ENCODE measurements around the gene TSKU. TPM values are rescaled to one million over a fixed set of nuclear protein-coding genes. Genes with fewer than 3 reads are reported as not detected.

Gene TSKU
- total RNA-seq, 2 donors from 2014 or later: 71.2 to 72.8 TPM

DNA sequence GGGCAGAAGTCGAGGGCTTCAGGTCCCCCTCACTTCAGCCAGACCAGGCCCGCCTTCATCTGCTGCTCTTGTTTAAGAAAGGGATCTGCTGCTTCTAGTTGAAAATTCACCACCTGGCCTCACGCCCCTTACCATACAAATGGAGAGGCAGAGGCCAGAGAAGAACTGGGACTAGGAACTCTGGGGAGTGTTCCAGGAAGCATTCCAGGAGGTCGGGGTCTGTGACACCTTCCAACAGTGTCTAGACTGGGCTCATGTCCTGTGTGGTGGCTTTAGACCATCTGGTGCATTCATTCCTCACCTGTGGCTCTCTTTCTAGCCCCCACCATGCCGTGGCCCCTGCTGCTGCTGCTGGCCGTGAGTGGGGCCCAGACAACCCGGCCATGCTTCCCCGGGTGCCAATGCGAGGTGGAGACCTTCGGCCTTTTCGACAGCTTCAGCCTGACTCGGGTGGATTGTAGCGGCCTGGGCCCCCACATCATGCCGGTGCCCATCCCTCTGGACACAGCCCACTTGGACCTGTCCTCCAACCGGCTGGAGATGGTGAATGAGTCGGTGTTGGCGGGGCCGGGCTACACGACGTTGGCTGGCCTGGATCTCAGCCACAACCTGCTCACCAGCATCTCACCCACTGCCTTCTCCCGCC is 12.3 kb downstream of the TSKU start:
- no peaks in the 10 kb centered on the region for H3K9me3 ChIP-seq
- H3K27ac ChIP-seq: peak overlapping the region; percentile 62 to 67
- intact Hi-C loops (cut with DNase I): no loop called here
- 71% methylated on average over 21 of the region's 21 CpGs for WGBS
- H3K4me3 ChIP-seq: no peak overlapping the region
- no peaks in the 10 kb centered on the region for H3K27me3 ChIP-seq (replicated peaks; ENCODE audit: insufficient read depth)
- no peak for TF ChIP-seq POLR2A (IDR thresholded peaks at IDR 0.05)
- no peak for TF ChIP-seq POLR2AphosphoS5 (IDR thresholded peaks at IDR 0.05)
- TF ChIP-seq, protein P1, sequence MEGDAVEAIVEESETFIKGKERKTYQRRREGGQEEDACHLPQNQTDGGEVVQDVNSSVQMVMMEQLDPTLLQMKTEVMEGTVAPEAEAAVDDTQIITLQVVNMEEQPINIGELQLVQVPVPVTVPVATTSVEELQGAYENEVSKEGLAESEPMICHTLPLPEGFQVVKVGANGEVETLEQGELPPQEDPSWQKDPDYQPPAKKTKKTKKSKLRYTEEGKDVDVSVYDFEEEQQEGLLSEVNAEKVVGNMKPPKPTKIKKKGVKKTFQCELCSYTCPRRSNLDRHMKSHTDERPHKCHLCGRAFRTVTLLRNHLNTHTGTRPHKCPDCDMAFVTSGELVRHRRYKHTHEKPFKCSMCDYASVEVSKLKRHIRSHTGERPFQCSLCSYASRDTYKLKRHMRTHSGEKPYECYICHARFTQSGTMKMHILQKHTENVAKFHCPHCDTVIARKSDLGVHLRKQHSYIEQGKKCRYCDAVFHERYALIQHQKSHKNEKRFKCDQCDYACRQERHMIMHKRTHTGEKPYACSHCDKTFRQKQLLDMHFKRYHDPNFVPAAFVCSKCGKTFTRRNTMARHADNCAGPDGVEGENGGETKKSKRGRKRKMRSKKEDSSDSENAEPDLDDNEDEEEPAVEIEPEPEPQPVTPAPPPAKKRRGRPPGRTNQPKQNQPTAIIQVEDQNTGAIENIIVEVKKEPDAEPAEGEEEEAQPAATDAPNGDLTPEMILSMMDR (IDR thresholded peaks at IDR 0.05): no peak
- H3K4me1 ChIP-seq (replicated peaks): peaks cover 18% of the 10 kb centered on the region
- DNase-seq (ENCODE audit: low spot score): no peak
- H3K36me3 ChIP-seq: no peaks in the 10 kb centered on the region

- Histone ChIP-seq H3K4me3 (no peak overlapping the region), H3K36me3 (no peaks in the 10 kb centered on the region), H3K27me3 (replicated peaks; ENCODE audit: insufficient read depth) (no peaks in the 10 kb centered on the region), H3K4me1 (replicated peaks) (peaks cover 18% of the 10 kb centered on the region), H3K9me3 (no peaks in the 10 kb centered on the region), H3K27ac (no peak overlapping the region)
- TF ChIP-seq POLR2A (IDR thresholded peaks at IDR 0.05) (no peak), POLR2AphosphoS5 (IDR thresholded peaks at IDR 0.05) (no peak)
- TF ChIP-seq, protein P1 (IDR thresholded peaks at IDR 0.05): no peak
- 90% methylated on average over 26 of the region's 26 CpGs for WGBS
- no peak for DNase-seq (ENCODE audit: low spot score)
- intact Hi-C loops (cut with DNase I): no loop called here
Observed at GRCh38 chr11:76795936-76796441, 12.8 kb downstream of the TSKU start.

- H3K4me1 ChIP-seq (replicated peaks): peaks cover 24% of the 10 kb centered on the region
- DNase-seq (ENCODE audit: low spot score): no peak
- intact Hi-C loops (cut with DNase I): no loop called here
- H3K36me3 ChIP-seq: no peaks in the 10 kb centered on the region
- TF ChIP-seq POLR2A (IDR thresholded peaks at IDR 0.05) (no peak), POLR2AphosphoS5 (IDR thresholded peaks at IDR 0.05) (no peak)
- TF ChIP-seq, protein P1 (IDR thresholded peaks at IDR 0.05): no peak
- no peaks in the 10 kb centered on the region for H3K27me3 ChIP-seq (replicated peaks; ENCODE audit: insufficient read depth)
- H3K4me3 ChIP-seq: no peak overlapping the region
- no peaks in the 10 kb centered on the region for H3K9me3 ChIP-seq
- WGBS: 81% methylated on average over 11 of the region's 20 CpGs
- H3K27ac ChIP-seq: no peak overlapping the region
Observed at GRCh38 chr11:76796511-76797198, 13.5 kb downstream of the TSKU start.

- H3K36me3 ChIP-seq: no peaks in the 10 kb centered on the region
- no peak for DNase-seq (ENCODE audit: low spot score)
- TF ChIP-seq POLR2A (IDR thresholded peaks at IDR 0.05) (no peak), POLR2AphosphoS5 (IDR thresholded peaks at IDR 0.05) (peak; percentile 19)
- no peaks in the 10 kb centered on the region for H3K27me3 ChIP-seq (replicated peaks; ENCODE audit: insufficient read depth)
- WGBS: 83% methylated on average over 11 of the region's 11 CpGs
- intact Hi-C loops (cut with DNase I): no loop called here
- H3K4me1 ChIP-seq (replicated peaks): peaks cover 24% of the 10 kb centered on the region
- no peaks in the 10 kb centered on the region for H3K9me3 ChIP-seq
- no peak overlapping the region for H3K4me3 ChIP-seq
- H3K27ac ChIP-seq: peak overlapping the region in 1 of 2 donors; percentile 62
Observed at GRCh38 chr11:76797341-76798201, 14.4 kb downstream of the TSKU start.

- WGBS: 79% methylated on average over 5 of the region's 5 CpGs
- peak overlapping the region; percentile 62 to 70 for H3K27ac ChIP-seq
- H3K27me3 ChIP-seq (replicated peaks; ENCODE audit: insufficient read depth): no peaks in the 10 kb centered on the region
- no peaks in the 10 kb centered on the region for H3K9me3 ChIP-seq
- H3K4me3 ChIP-seq: no peak overlapping the region
- no peak for TF ChIP-seq POLR2AphosphoS5 (IDR thresholded peaks at IDR 0.05)
- TF ChIP-seq, protein P1 (IDR thresholded peaks at IDR 0.05): no peak
- no peak for TF ChIP-seq POLR2A (IDR thresholded peaks at IDR 0.05)
- no peak for DNase-seq (ENCODE audit: low spot score)
- intact Hi-C loops (cut with DNase I): no loop called here
- H3K4me1 ChIP-seq (replicated peaks): peaks cover 23% of the 10 kb centered on the region
- no peaks in the 10 kb centered on the region for H3K36me3 ChIP-seq
Observed at GRCh38 chr11:76798202-76798581, 15.0 kb downstream of the TSKU start.
